Activated T-cell treated with anti-CD3 and anti-CD28 coated beads for 4 hours (primary cell): ENCODE results near the gene ARPC1A.
"Not testable (repeated sequence)": the region's sequence is repeated elsewhere in the genome, so short reads cannot be mapped to it uniquely, and the experiment has no call there.

Source experiments
- DNase-seq: peaks from one replicate; pipeline ENCODE4 v3.0.0-alpha.2; 2020

The ARPC1A gene

GRCh38 chr7:99371376-99371920 is 45.8 kb downstream of the ARPC1A start:
- no peak for DNase-seq

GRCh38 chr7:99372275-99373090 is 46.8 kb downstream of the ARPC1A start:
- DNase-seq: no peak

GRCh38 chr7:99373091-99374066 is 47.7 kb downstream of the ARPC1A start:
- no peak for DNase-seq

GRCh38 chr7:99374111-99375064 is 48.7 kb downstream of the ARPC1A start, which contains the start of gene ARPC1B:
Gene ARPC1B (plus strand): TSS chr7:99374730. CDS start chr7:99385715, 10,985 bp downstream.
- peak; percentile 84 for DNase-seq

- DNase-seq: peak; percentile 27
These were observed 49.5 kb downstream of the ARPC1A start for GRCh38 chr7:99375070-99375807.

GRCh38 chr7:99379043-99379577 is 53.4 kb downstream of the ARPC1A start:
- peak; percentile 36 for DNase-seq

- not testable (repeated sequence) for DNase-seq
These were observed 54.0 kb downstream of the ARPC1A start for GRCh38 chr7:99379693-99380031.

- DNase-seq: no peak
These were observed 54.5 kb downstream of the ARPC1A start for GRCh38 chr7:99380032-99380822.

- DNase-seq: peak; percentile 75
These were observed 55.3 kb downstream of the ARPC1A start for GRCh38 chr7:99380823-99381663.

- DNase-seq: no peak
These were observed 56.0 kb downstream of the ARPC1A start for GRCh38 chr7:99381664-99382075.

GRCh38 chr7:99383203-99383602 is 57.5 kb downstream of the ARPC1A start:
- DNase-seq: no peak

- no peak for DNase-seq
These were observed 58.2 kb downstream of the ARPC1A start for GRCh38 chr7:99383791-99384370.

- DNase-seq: no peak
These were observed 58.8 kb downstream of the ARPC1A start for GRCh38 chr7:99384523-99384922.

- DNase-seq: no peak
These were observed 59.9 kb downstream of the ARPC1A start for GRCh38 chr7:99385564-99385963.

- no peak for DNase-seq
These were observed 61.0 kb downstream of the ARPC1A start for GRCh38 chr7:99386584-99387238.

GRCh38 chr7:99387239-99387635 is 61.5 kb downstream of the ARPC1A start:
- not testable (repeated sequence) for DNase-seq

GRCh38 chr7:99387912-99388311 is 62.2 kb downstream of the ARPC1A start:
- no peak for DNase-seq

- DNase-seq: no peak
These were observed 64.1 kb downstream of the ARPC1A start for GRCh38 chr7:99389772-99390171.
